Colonic mucosa (tissue), 4 donors: ENCODE data around the gene CD19. TPM values are rescaled to one million over a fixed set of nuclear protein-coding genes. Genes with fewer than 3 reads are reported as not detected.

ENCODE experiments used
- DNase-seq: peaks from one replicate; pipeline ENCODE4 v3.0.0-alpha.2; 2020
- H3K27ac ChIP-seq: fragments of 200-600 bp; one replicate; pipeline ENCODE4 v1.8.0; 2021
- H3K27me3 ChIP-seq: fragments of 200-600 bp; one replicate; pipeline ENCODE4 v1.8.0; 2021
- H3K36me3 ChIP-seq: fragments of 200-600 bp; one replicate; pipeline ENCODE4 v1.8.0; 2021
- H3K4me1 ChIP-seq: fragments of 200-600 bp; one replicate; pipeline ENCODE4 v1.8.0; 2021; ENCODE audit warnings: mild to moderate bottlenecking
- H3K4me3 ChIP-seq: fragments of 200-600 bp; one replicate; pipeline ENCODE4 v1.8.0; 2021
- H3K9ac ChIP-seq, 2 donors: one replicate each; pipeline ENCODE4 v1.7.0; 2013; ENCODE audit warnings: control low read depth in 2 of 2, low read depth in 2 of 2, low read length in 2 of 2
- H3K9me3 ChIP-seq: fragments of 200-600 bp; one replicate; pipeline ENCODE4 v1.8.0; 2021
- CTCF ChIP-seq: fragments of 200-600 bp; IDR thresholded peaks from one replicate; pipeline ENCODE4 v1.8.0; 2022; ENCODE audit warnings: antibody characterized with exemption, mild to moderate bottlenecking
- intact Hi-C: fragments of 100-400 bp; cut with DNase I; formaldehyde crosslinking; loops from one replicate; pipeline ENCODE4 v1.14.1; 2022
- total RNA-seq, 2 donors: library from RNA; stranded (reverse); fragmentation: NEBNext Ultra II Directional in 1 of 2; extraction: Animal tissue kit (Norgen Biotek cat#: 25700) in 1 of 2; gene quantifications; one replicate each; pipeline ENCODE4 v1.2.1, GENCODE V29; 2021
- donor health status: healthy.
- donor health status: DM: no; HTN: no; CAD: no.
- donor health status: DM: no; HTN: no; CAD: no.

Gene CD19
- total RNA-seq, 2 donors from 2014 or later: 0.40 to 0.74 TPM

GRCh38 chr16:28951410-28951943 is 19.7 kb downstream of the CD19 start:
- Histone ChIP-seq H3K36me3 (no peaks in the 10 kb centered on the region), H3K4me1 (peaks cover 7% of the 10 kb centered on the region), H3K27ac (peak overlapping the region; percentile 82), H3K9ac (peak overlapping the region; percentile 76 to 94), H3K9me3 (no peaks in the 10 kb centered on the region), H3K4me3 (peak overlapping the region; percentile 99), H3K27me3 (no peaks in the 10 kb centered on the region)
- no peak for TF ChIP-seq CTCF
- DNase-seq: peak; percentile 57
- intact Hi-C loops: no loop called here

GRCh38 chr16:28958216-28958615 is 26.4 kb downstream of the CD19 start:
- H3K4me1 ChIP-seq: no peaks in the 10 kb centered on the region
- no peak overlapping the region for H3K9ac ChIP-seq
- no peak for DNase-seq
- no peak for TF ChIP-seq CTCF
- H3K27me3 ChIP-seq: no peaks in the 10 kb centered on the region
- H3K4me3 ChIP-seq: no peak overlapping the region
- no peak overlapping the region for H3K27ac ChIP-seq
- H3K9me3 ChIP-seq: no peaks in the 10 kb centered on the region
- no peaks in the 10 kb centered on the region for H3K36me3 ChIP-seq
- intact Hi-C loops: no loop called here

GRCh38 chr16:28958836-28959235 is 27.1 kb downstream of the CD19 start:
- no peak for DNase-seq
- intact Hi-C loops: no loop called here
- no peaks in the 10 kb centered on the region for H3K27me3 ChIP-seq
- no peaks in the 10 kb centered on the region for H3K4me1 ChIP-seq
- no peak overlapping the region for H3K27ac ChIP-seq
- H3K9ac ChIP-seq: no peak overlapping the region
- H3K36me3 ChIP-seq: peaks cover 3% of the 10 kb centered on the region
- no peaks in the 10 kb centered on the region for H3K9me3 ChIP-seq
- H3K4me3 ChIP-seq: no peak overlapping the region
- TF ChIP-seq CTCF: no peak

GRCh38 chr16:28964072-28964471 is 32.3 kb downstream of the CD19 start:
- Histone ChIP-seq H3K9ac (no peak overlapping the region), H3K9me3 (no peaks in the 10 kb centered on the region), H3K27me3 (no peaks in the 10 kb centered on the region), H3K27ac (no peak overlapping the region), H3K4me3 (no peak overlapping the region), H3K4me1 (no peaks in the 10 kb centered on the region), H3K36me3 (peaks cover 19% of the 10 kb centered on the region)
- intact Hi-C loops: no loop called here
- no peak for DNase-seq
- no peak for TF ChIP-seq CTCF

GRCh38 chr16:28964496-28964895 is 32.7 kb downstream of the CD19 start:
- Histone ChIP-seq H3K4me3 (no peak overlapping the region), H3K36me3 (peaks cover 19% of the 10 kb centered on the region), H3K27ac (no peak overlapping the region), H3K9ac (no peak overlapping the region), H3K9me3 (no peaks in the 10 kb centered on the region), H3K27me3 (no peaks in the 10 kb centered on the region), H3K4me1 (no peaks in the 10 kb centered on the region)
- intact Hi-C loops: no loop called here
- no peak for TF ChIP-seq CTCF
- DNase-seq: no peak
